ENCODE measurements around the gene NAT8L. TPM values are rescaled to one million over a fixed set of nuclear protein-coding genes. Genes with fewer than 3 reads are reported as not detected.
A peak's percentile ranks its signal among the peaks of the same experiment; 100 is the strongest.

Gene NAT8L
- total and polyA plus RNA-seq, 2 of the 13 experiments (the other 11 are each of a cell fraction or from before 2014, with no cell fraction given) = 2.2 to 3.3 TPM

DNA sequence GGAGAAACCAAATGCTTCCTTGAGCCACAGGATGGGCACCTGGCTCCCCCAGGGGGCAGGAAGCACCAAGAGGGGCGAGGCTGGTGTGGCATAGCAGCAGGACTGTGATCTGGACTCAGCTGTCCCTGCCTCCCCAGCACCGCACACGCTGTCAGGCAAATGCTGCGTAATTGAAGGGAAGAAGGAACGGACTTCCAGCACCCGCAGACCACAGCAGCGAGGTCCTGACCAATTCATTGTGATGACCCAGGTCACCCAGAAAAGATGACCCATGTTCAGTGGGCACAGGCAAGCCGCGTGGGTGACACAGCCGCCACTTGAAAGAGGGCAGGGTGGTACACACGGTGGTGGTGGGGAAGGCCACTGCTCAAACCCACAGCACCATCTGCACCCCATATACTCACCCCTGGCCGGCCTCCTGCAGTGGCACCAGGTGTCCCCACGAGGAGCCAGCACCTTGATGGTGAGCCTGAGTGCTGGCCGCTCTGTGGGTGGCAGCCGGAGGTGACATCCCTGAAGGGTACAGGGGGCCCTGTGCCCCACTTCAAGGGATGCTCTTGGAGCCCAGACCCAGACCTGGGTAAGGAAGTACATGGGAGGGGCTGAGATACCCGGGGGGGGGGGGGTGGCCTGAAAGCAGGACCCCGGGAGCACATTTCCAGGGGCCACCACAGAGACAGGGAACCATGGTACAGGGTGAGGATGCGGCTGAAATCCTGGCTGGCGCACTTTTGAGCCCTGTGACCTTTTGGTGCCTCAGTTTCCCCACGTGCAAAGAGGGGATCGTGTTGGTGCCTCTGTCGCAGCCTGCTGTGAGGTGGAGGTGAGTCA is 11.5 kb downstream of the NAT8L start:
- peak overlapping the region; percentile 82 for H3K4me2 ChIP-seq (ENCODE audit: low read depth, low read length)
- H2AFZ ChIP-seq (ENCODE audit: low read length) = no peak overlapping the region
- intact Hi-C loops (cut with micrococcal nuclease; ENCODE audit: unreplicated experiment) = no loop called here
- peak overlapping the region in 1 of 3 experiments; percentile 56; a peak in 1 of 6 replicates for H3K4me3 ChIP-seq (replicated peaks in 1 of 3; ENCODE audit: insufficient read depth in 1 of 3, low read depth in 2 of 3, low read length in 3 of 3)
- ATAC-seq = no peak
- H3K9ac ChIP-seq (ENCODE audit: insufficient read depth, low read depth, low read length) = no peak overlapping the region; the same call in 1 of the 2 replicates
- WGBS (ENCODE audit: low lambda C conversion rate) = 56% methylated on average over 18 of the region's 22 CpGs
- no peak for FAIRE-seq
- H3K27me3 ChIP-seq (ENCODE audit: control insufficient read depth in 1 of 2, insufficient read depth in 2 of 2, low read length in 2 of 2) = no peaks in the 10 kb centered on the region
- CTCF ChIA-PET (ENCODE audit: low intra/inter-chr PET ratio, low total read pairs) = no interaction called here
- no peaks in the 10 kb centered on the region for H3K9me3 ChIP-seq (ENCODE audit: low read length)
- DNase-seq (ENCODE audit: low spot score) = no peak
- in situ Hi-C loops (cut with HindIII; ENCODE audit: extremely low pct_ligation_motif_present, low pct_unique_long_range_greater_than_20kb) = no loop called here
- no TSS peak for BruUV-seq (replicated peaks)
- 0 out of 2 replicates have a peak, but pooled peaks have one; percentile 7 for TF ChIP-seq NFKB2 (CRISPR knock-in tag; IDR thresholded peaks at IDR 0.05; ENCODE audit: borderline replicate concordance)
- TF ChIP-seq ZNF766 (CRISPR knock-in tag; IDR thresholded peaks at IDR 0.05; ENCODE audit: borderline replicate concordance) = no peak
- no peak for TF ChIP-seq HES4 (CRISPR knock-in tag; IDR thresholded peaks at IDR 0.05; ENCODE audit: borderline replicate concordance)
- 0 out of 2 replicates have a peak, but pooled peaks have one; percentile 3 for TF ChIP-seq SAFB2 (CRISPR knock-in tag; IDR thresholded peaks at IDR 0.05; ENCODE audit: borderline replicate concordance, low read depth)
- TF ChIP-seq, protein P1, sequence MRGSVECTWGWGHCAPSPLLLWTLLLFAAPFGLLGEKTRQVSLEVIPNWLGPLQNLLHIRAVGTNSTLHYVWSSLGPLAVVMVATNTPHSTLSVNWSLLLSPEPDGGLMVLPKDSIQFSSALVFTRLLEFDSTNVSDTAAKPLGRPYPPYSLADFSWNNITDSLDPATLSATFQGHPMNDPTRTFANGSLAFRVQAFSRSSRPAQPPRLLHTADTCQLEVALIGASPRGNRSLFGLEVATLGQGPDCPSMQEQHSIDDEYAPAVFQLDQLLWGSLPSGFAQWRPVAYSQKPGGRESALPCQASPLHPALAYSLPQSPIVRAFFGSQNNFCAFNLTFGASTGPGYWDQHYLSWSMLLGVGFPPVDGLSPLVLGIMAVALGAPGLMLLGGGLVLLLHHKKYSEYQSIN (CRISPR knock-in tag; IDR thresholded peaks at IDR 0.05; ENCODE audit: borderline replicate concordance) = no peak
- peak; percentile 9 for TF ChIP-seq TEAD3 (CRISPR knock-in tag; optimal IDR thresholded peaks at IDR 0.05; ENCODE audit: borderline replicate concordance)
- TF ChIP-seq HNRNPL (IDR thresholded peaks at IDR 0.05; ENCODE audit: low read depth, low read length) = 0 out of 2 replicates have a peak, but pooled peaks have one; percentile 49
- TF ChIP-seq AGO2 (optimal IDR thresholded peaks at IDR 0.05; ENCODE audit: low read depth, low read length) = peak; percentile 11
- H3K79me2 ChIP-seq (ENCODE audit: insufficient read depth, low read length) = no peaks in the 10 kb centered on the region
- no peaks in the 10 kb centered on the region for H4K20me1 ChIP-seq (ENCODE audit: insufficient read depth, low read length)
- H3K27ac ChIP-seq (ENCODE audit: extremely low read length, insufficient read depth, low read length) = no peak overlapping the region
- POLR2A ChIA-PET = no interaction called here
- peaks cover 87% of the 10 kb centered on the region for H3K4me1 ChIP-seq (ENCODE audit: insufficient read depth, low read length)
- no peaks in the 10 kb centered on the region for H3K36me3 ChIP-seq (replicated peaks in 1 of 2; ENCODE audit: control insufficient read depth in 1 of 2, insufficient read depth in 2 of 2, low read length in 2 of 2)
